Neural cell (in vitro differentiated cells): Measurements from ENCODE around the gene GMPR.

ENCODE experiments used
- CTCF ChIP-seq: fragments of 450-650 bp; IDR thresholded peaks from 2 replicates; pipeline ENCODE4 v1.5.1; 2014; ENCODE audit warnings: antibody characterized with exemption, mild to moderate bottlenecking, moderate library complexity; ENCODE audit not compliant: poor library complexity, severe bottlenecking
- EZH2 ChIP-seq: fragments of 200-600, 300-800 bp; shearing (Covaris generic), sonication (generic); IDR thresholded peaks from 2 replicates; pipeline ENCODE4 v1.6.1; 2014; ENCODE audit warnings: antibody characterized with exemption, low read length, borderline replicate concordance, mild to moderate bottlenecking; ENCODE audit not compliant: insufficient read depth, poor library complexity, severe bottlenecking
- POLR2AphosphoS5 ChIP-seq: IDR thresholded peaks from 2 replicates; pipeline ENCODE4 v1.6.1; 2012
- RAD21 ChIP-seq: fragments of 450-650 bp; conservative IDR thresholded peaks from 2 replicates; pipeline ENCODE4 v1.6.1; 2014; ENCODE audit warnings: antibody characterized with exemption, mild to moderate bottlenecking, moderate library complexity
- REST ChIP-seq: IDR thresholded peaks from 2 replicates; pipeline ENCODE4 v1.6.1; 2012; ENCODE audit warnings: borderline replicate concordance
- SMC3 ChIP-seq: fragments of 450-650 bp; conservative IDR thresholded peaks from 2 replicates; pipeline ENCODE4 v1.6.1; 2014; ENCODE audit warnings: antibody characterized with exemption, mild to moderate bottlenecking, moderate library complexity; ENCODE audit not compliant: poor library complexity

DNA sequence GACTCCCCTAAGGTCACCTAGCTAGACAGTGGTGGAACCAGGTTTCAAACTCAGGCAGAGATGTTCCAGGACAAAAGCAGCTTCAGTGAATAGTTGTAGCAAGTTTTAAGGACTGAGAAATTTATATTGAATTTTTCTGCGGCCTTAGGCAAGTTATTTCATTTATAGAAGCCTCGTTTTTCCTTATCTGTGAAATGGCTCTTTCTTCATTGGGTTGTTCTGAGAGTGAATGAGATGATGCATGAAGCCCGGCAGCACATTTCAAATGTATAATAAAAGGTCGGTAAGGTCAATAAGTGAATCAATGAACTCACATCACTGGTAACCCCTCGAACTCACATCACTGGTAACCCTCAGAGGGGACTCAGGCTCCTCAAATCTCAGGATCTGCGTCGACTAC is 1.1 kb upstream of the GMPR start:
- TF ChIP-seq EZH2 (no peak), SMC3 (no peak), CTCF (no peak), RAD21 (no peak), POLR2AphosphoS5 (no peak), REST (no peak)
